GM18508 (cell line): Measurements from ENCODE around the gene FAM229A.

ENCODE experiments used
- ATAC-seq: cut with Tn5 transposase; IDR thresholded peaks from one replicate; pipeline ENCODE4 v1.9.1; 2021; ENCODE audit warnings: moderate number of reproducible peaks; ENCODE audit not compliant: insufficient read depth, unreplicated experiment

Gene FAM229A

DNA sequence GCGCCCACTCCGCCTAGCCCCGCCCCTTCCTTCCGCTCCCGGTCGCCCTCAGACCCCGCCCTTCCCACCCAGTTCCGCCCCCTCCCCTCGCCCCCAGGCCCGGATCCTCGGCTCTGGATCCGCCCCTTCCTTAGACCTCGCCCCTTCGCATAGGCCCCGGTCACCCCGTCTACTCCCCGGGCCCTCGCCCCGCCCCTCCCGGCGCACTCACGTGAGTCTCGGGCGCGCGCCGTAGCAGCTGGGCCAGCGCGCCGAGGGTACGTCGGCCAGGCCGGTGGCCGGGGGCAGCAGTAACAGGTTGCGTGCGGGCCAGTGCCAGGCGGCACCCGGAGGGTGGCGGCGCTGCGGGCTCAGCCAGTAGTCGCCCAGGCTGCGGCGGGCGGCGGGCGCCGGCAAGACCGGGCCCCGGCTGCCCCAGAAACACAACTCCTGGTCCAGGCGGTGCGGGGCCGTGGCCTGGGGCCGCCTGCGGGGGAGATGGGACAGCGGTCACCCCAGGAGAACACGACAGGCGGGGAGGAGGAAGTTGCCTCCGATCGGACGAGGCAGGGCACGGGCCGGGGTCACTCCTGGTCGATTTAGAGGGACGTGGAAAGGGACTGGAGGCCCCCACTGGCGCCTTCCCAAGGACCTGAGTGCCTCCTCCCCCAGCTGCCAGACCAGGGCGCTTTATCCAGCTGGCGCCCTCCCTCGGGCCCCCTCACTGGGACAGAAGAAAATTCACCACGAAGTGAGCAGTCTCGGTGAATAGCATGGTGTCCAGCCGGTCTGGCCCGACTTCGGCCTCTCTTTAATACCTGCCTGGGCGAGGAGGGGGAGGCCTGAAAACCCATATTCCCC is 10.7 kb downstream of the FAM229A start:
- peak; percentile 45 for ATAC-seq

- ATAC-seq: no peak
Measured at GRCh38 chr1:32350785-32351398, 11.4 kb downstream of the FAM229A start.

DNA sequence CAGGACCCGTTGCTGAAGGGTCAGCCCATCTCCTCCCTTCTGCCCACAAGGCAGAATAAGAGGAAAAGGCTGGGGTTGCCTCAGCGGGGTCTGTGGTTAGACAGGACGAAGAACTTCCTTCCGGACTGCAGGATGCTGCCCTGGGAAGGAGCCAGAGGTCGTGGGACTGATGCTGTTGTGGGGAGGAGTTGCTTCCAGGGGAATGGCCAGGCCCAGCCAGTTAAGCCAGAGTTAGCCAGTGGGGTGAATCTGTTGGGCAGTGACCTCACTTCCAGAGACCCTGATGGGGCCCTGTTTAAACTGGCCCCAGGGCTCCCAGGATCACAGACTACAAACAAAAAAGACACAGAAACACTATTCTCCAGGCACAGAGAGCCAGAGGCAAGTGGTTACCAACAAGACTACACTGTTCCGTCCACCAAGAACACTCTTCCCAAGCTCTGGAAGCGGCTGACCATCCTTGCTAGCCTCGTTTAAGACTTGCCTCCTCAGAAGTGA is 13.0 kb downstream of the FAM229A start:
- ATAC-seq: no peak

GRCh38 chr1:32346532-32347157 is 15.6 kb downstream of the FAM229A start:
- ATAC-seq: no peak

DNA sequence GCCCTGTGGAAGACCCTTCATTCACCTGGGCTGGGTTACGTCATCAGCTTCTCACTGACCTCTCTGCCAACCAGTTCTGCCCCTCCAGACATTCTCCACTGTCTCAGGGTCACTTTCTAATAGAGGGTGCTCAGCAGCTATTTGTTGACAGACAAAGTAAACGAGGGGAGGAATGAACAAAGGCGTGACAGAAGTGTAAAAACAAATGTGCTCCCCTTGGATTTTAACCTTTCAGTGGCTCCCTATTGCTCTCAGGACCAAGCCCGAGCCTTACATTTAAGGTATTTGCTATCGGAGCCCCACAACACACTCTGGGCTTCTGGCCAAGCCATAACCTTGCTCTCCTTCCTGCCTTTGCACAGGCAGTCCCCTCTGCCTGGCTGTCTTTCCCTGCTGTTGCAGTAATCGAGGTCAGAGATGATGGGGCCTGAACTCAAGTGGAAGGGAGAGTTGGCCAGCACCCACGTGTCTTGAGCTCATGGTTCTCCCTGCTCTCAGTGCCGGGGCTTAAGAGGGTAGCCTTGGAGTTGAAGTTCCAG is 16.9 kb downstream of the FAM229A start:
- no peak for ATAC-seq

DNA sequence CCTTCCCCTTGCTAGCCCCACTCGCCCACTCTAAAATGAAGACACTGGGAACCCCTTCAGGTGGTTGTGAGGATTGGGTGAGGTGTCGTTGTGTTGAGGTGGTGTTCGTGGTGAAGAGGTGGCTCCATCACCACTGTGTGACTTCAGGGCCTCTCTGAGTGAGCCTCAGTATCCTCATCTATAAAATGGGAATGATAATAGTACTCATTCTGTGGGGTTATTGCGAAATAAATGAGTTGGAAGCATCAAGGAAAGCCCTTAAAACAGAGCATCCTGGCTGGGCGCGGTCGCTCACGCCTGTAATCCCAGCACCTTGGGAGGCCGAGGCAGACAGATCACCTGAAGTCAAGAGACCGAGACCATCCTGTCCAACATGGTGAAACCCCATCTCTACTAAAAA is 19.6 kb downstream of the FAM229A start:
- no peak for ATAC-seq

- ATAC-seq: no peak
Measured at GRCh38 chr1:32341971-32342370, 20.3 kb downstream of the FAM229A start.

DNA sequence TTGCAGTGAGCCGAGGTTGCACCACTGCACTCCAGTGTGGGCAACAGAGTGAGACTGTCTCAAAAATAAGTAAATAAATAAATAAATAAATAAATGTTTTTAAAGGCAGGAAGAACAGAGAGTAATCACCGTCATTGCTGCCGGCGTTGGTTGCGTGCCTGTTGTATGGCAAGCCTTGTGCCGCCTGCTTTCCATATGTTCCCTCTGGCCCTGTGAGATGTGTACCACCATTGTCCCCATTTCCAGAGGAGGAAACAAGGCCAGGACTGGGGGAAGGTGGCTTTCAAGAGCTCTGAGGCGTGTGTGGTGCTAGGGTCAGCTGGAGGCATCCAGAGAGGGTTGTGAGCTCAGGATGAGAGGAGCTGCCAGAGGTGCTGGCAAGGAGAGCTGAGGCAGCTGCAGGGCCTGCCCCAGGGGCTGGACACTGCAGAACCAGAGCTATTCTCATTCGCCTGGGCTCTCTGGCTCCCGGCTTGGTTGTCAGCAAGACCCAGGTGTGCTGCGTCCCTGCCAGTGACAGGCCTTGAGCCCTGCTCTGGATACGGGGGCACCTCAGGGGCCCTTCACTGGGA is 21.0 kb downstream of the FAM229A start:
- ATAC-seq: no peak

DNA sequence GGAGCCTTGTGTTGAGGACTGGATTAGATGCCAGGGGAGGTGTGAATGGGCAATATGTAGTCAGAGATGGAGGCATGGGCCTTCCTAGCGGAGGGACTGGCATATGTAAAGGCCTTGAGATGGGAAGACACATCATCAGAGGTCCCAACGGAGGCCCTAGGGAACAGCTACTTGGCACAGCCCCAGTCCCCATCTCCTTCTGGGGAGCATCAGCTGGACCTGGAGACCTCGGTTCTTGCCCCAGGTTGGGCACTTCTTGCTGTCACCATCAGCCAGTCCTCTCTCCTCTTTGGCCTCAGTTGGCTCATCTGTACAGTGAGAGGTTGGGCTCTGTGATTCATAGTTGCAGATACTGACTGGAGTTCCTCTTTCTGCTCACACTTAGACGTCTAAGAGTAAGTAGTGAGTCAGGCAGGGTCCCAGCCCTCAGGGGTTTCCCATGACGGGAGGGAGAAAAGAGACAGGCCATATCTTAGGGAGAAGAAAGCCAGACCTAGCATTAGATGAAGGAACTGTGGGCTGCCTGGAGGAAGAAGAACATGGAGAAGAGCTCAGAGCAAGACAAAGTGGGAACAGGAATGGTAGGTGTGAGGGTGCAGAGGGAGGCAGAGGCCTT is 22.8 kb downstream of the FAM229A start:
- ATAC-seq: no peak

DNA sequence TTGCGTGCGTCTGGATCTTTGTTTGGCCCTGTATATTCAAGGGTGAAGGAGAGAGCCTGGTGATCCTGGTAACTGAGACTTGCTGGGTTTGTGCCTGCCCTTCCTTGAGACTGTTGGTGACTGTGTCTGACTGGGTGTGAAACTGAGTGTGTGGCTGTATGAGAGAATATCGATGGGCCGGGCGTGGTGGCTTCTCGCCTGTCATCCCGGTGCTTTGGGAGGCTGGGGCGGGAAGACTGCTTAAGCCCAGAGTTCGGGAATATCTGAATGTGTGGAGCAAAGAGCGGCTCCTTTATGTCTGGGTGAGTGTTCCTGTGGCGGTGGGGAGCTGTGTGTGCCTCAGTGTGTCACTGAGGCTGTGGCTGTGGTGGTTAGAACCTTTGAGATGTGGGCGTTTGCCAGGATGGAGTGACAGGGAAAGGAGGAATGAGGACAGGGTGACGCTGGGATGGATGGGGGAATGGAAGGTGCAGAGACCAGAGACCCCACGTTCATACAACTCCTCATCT is 23.6 kb downstream of the FAM229A start:
- ATAC-seq: no peak

DNA sequence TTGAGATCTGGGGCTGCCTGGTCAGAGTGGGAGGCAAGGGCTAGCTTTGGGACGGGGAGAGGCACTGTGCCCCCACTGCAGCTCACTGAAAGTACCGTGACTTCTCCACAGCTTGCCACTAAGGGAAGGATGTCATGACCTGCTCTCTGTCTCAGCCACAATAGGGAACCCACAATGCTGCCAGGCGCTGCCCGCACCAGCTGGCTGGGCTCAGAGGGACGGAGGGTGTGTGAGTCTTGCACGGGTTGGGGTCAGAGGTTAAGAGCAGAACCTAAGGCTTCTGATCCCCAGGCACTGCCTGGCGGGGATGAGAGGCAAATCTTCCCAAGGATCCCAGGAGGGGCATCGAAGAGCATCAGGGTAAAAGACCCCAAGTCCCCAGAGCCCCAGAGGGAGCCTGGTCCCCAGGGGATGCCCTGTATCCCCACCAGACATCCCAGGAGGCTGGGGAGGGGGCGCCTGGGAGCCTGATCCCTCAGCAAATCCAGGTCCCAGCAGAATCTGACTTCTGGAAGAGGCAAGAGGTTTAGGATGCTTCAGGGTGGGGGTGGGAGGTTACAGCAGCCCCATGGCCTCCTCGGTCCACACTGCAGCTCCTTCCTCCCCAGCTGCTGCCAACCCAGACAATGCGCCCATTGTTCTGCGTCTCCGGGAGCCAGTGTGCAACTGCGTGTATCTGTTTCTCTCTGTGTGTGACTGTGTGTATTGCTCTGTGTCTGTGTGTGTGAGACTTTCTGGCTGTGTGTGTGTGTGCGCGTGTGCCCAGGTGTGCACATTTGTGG is 24.2 kb downstream of the FAM229A start:
- no peak for ATAC-seq

DNA sequence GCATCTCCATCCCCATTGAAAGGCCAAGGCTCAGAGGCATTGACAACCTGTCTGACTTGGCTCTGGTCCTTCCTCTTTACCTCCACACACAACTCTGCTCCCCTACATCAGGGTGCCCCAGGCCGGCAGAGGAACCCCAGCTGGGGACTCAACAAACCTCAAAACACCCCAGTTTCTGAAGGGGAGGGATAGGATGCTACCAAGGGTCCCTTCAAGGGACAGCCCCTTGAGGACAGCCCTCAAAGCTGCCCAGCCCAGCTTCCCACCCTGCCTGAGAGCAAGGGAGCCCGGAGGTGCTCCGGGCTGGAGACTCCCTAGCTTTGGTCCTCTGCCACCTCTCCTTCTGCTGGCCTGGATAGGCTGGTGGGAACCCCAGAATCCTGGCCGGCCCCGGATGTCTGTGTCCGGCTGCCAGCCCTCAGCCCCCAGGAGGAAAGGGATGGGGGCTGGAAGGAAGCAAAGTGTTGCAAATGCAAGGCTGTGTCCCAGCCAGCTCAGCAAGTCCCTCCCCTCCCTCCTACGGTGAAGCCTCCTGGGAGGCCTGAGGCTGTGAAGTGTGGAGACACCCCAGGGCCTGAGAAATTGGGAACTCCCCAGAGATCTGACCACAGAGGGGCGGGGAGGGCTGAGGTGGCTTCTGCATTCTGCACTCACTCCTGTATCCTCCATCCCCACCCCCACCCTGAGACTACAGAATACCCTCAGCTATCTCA is 25.2 kb downstream of the FAM229A start:
- ATAC-seq: no peak

DNA sequence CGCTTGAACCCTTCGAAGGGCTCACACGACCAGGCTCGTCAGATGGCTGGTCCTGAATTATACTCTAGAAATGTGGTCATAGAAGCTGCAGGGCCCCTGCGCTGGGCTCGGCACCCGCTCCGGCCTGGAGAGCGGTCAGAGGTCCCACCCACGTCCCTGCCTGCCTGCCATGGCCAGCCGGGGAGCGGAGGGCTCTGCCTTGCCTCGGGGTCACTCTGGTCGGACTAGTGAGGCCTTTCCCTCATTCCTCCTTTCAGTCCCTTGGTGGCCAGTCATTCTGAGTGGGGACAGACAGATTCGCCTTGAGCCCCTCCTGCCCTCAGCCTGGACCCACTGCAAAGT is 25.7 kb downstream of the FAM229A start:
- no peak for ATAC-seq

DNA sequence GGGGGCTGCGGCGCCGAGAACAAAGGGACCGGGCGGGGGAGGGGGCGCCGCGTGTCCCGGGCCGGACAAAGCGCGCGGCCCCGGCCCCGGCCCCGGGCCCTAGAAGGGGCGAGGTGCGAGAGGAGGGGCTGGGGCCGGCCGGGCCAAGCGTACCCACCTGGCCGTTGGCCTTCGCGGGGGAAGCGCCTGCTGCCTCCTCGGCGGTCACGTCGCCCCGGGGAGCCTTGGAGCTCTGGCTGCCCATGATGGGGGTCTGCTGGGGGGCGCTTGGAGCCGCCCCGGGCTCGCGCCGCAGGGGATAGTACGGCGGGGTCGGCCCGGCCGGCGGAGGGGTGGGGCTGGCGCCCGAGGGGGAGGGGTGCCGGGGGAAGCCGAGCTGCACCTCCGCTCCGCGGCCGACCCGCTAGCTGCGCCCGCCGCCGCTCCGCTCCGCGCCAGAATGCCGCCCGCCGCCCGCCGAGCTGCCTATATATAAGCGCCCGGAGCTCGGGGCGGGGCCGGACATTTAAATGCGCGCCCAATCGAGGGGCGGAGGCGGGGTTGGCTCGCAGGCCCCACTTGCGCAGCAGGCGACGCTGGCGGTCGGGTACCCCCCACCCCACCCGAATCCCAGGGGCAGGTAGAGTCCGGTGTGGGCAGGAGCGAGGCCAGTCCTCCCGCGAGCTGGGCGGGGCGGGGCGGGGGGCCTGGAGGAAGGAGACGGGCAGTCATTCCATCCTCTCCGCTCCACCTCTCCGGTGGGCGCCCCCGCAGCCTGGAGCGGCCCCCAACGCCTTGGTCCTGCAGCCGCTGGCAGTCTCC is 26.3 kb downstream of the FAM229A start, which contains the start of gene MARCKSL1:
TSS of gene MARCKSL1 (minus strand) at position 444 of the 801 bp plus-strand sequence. CDS start at position 244, 200 bp downstream.
- no peak for ATAC-seq

DNA sequence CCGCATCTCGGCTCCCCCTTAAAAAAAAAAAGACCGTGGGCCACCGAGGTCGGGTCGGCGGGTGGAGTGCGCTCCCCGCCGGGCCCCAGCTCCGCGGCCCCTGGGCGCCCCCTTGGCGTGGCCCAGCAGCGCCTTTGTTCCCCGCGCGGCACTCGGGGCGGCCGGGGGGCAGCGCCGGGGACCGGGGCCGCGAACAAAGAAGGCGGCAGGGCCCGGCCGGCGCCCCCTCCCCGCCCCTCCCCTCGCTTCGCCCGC is 26.8 kb downstream of the FAM229A start:
- no peak for ATAC-seq

GRCh38 chr1:32334864-32335534 is 27.3 kb downstream of the FAM229A start:
- no peak for ATAC-seq

DNA sequence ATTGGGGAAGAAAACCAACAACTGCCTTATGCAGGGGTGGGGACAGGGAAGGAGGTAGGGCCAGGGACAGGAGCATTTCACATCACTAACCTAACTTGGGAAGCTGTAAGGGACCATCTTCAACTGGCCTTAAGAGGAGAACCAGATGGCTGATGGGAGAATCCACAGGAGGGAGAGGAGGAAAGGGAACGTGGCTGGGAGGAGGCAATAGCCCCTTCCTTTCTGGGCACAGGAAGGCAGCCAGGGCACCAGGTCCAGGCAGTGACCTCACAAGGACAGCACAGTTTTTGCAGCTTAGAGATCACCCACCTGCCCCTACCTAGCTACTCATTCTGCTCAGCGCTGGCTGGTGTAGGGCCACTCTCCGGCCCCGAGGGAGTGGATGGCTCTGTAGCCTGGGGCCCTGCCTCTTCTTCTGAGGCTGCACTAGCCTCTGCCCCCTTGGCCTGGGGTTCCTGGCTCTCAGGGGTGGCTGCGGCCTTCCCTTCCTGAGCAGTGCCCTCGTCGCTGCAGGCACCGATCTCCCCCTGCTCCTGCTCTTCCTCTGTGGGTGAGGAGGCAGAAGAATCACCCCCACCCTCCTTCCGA is 27.9 kb downstream of the FAM229A start:
- ATAC-seq: no peak
